Cardiac muscle cell (in vitro differentiated cells and primary cell): ENCODE data around the gene B3GAT1. TPM values are rescaled to one million over a fixed set of nuclear protein-coding genes. Genes with fewer than 3 reads are reported as not detected.

ENCODE experiments used
- DNase-seq, 2 donors: peaks; one replicate each; pipeline versions ENCODE4 v3.0.0 to v3.0.0-alpha.2; 2010 to 2017; ENCODE audit warnings: low read depth in 1 of 2, low spot score in 1 of 2
- H3K27ac ChIP-seq: fragments of 200-600 bp; sonication (generic); 2 replicates; pipeline ENCODE4 v1.5.1; 2016
- H3K27me3 ChIP-seq: fragments of 200-600 bp; sonication (generic); 2 replicates; pipeline ENCODE4 v1.6.0; 2016; ENCODE audit warnings: control low read depth
- H3K36me3 ChIP-seq: fragments of 200-600 bp; sonication (generic); 2 replicates; pipeline ENCODE4 v1.5.1; 2016; ENCODE audit warnings: control low read depth
- H3K4me1 ChIP-seq: fragments of 200-600 bp; sonication (generic); 2 replicates; pipeline ENCODE4 v1.8.1; 2017; ENCODE audit warnings: low read depth, mild to moderate bottlenecking, mixed run types
- H3K4me3 ChIP-seq: fragments of 200-600 bp; sonication (generic); 2 replicates; pipeline ENCODE4 v1.5.1; 2016; ENCODE audit warnings: mild to moderate bottlenecking
- H3K9me3 ChIP-seq: fragments of 200-600 bp; sonication (generic); 2 replicates; pipeline ENCODE4 v1.5.1; 2017; ENCODE audit warnings: low read depth, mild to moderate bottlenecking, control low read depth
- CTCF ChIP-seq: IDR thresholded peaks from 2 replicates; pipeline ENCODE4 v1.5.1; 2012; ENCODE audit warnings: low read depth, mild to moderate bottlenecking, low read length
- polyA plus RNA-seq: library from polyadenylated mRNA; unstranded; fragments of >200 nt; fragmentation: Nextera tagmentation; extraction: Ambion mirVana; gene quantifications from 2 replicates; pipeline ENCODE4 v1.2.1, GENCODE V29; 2016
- total RNA-seq: library from RNA; depleted of rRNA; stranded (reverse); fragments of >200 nt; gene quantifications from 2 replicates; pipeline ENCODE4 v1.2.3, GENCODE V29; 2016

Gene B3GAT1
- total and polyA plus RNA-seq, 2 experiments from 2014 or later, result 1.5 TPM; not detected in 1

GRCh38 chr11:134366254-134366653, 45.8 kb downstream of the B3GAT1 start:
- Histone ChIP-seq H3K4me1 (no peaks in the 10 kb centered on the region), H3K36me3 (no peaks in the 10 kb centered on the region), H3K4me3 (no peak overlapping the region), H3K27ac (no peak overlapping the region), H3K27me3 (no peaks in the 10 kb centered on the region), H3K9me3 (no peaks in the 10 kb centered on the region)
- TF ChIP-seq CTCF, result no peak
- no peak for DNase-seq

- no peak for DNase-seq
- H3K9me3 ChIP-seq, result no peaks in the 10 kb centered on the region
- TF ChIP-seq CTCF, result no peak
- H3K4me1 ChIP-seq, result no peaks in the 10 kb centered on the region
- no peaks in the 10 kb centered on the region for H3K27me3 ChIP-seq
- H3K4me3 ChIP-seq, result no peak overlapping the region
- no peaks in the 10 kb centered on the region for H3K36me3 ChIP-seq
- H3K27ac ChIP-seq, result no peak overlapping the region
Measured at GRCh38 chr11:134365011-134365925, 46.8 kb downstream of the B3GAT1 start.

- Histone ChIP-seq H3K9me3 (no peaks in the 10 kb centered on the region), H3K27me3 (no peaks in the 10 kb centered on the region), H3K27ac (no peak overlapping the region), H3K4me1 (no peaks in the 10 kb centered on the region), H3K4me3 (no peak overlapping the region), H3K36me3 (no peaks in the 10 kb centered on the region)
- DNase-seq, result no peak
- TF ChIP-seq CTCF, result no peak
Measured at GRCh38 chr11:134364261-134364660, 47.8 kb downstream of the B3GAT1 start.

- Histone ChIP-seq H3K36me3 (no peaks in the 10 kb centered on the region), H3K9me3 (no peaks in the 10 kb centered on the region), H3K27ac (no peak overlapping the region), H3K4me1 (no peaks in the 10 kb centered on the region), H3K27me3 (no peaks in the 10 kb centered on the region), H3K4me3 (no peak overlapping the region)
- peak in 1 of 2 donors; percentile 23 for DNase-seq
- TF ChIP-seq CTCF, result no peak
Measured at GRCh38 chr11:134363592-134363991, 48.5 kb downstream of the B3GAT1 start.

GRCh38 chr11:134363161-134363560, 48.9 kb downstream of the B3GAT1 start:
- Histone ChIP-seq H3K4me1 (no peaks in the 10 kb centered on the region), H3K27me3 (no peaks in the 10 kb centered on the region), H3K4me3 (no peak overlapping the region), H3K36me3 (no peaks in the 10 kb centered on the region), H3K27ac (no peak overlapping the region), H3K9me3 (no peaks in the 10 kb centered on the region)
- DNase-seq, result no peak
- TF ChIP-seq CTCF, result no peak
